LNCAP (cell line): ENCODE measurements around the gene MPG.

Experiments
- CTCF ChIP-seq: fragments of 450-650 bp; IDR thresholded peaks from 2 replicates; pipeline ENCODE4 v1.5.1; 2017; ENCODE audit warnings: mild to moderate bottlenecking

Gene MPG

GRCh38 chr16:74747-75334 is 3.2 kb upstream of the MPG start:
- no peak for TF ChIP-seq CTCF

- TF ChIP-seq CTCF = no peak
Measured at GRCh38 chr16:75580-76501, 2.2 kb upstream of the MPG start.

GRCh38 chr16:76535-77272 is 1.3 kb upstream of the MPG start:
- TF ChIP-seq CTCF = no peak

- TF ChIP-seq CTCF = no peak
Measured at GRCh38 chr16:77273-77806, 685 bp upstream of the MPG start.

- TF ChIP-seq CTCF = no peak
Measured at GRCh38 chr16:78444-79150, 572 bp downstream of the MPG start.

- TF ChIP-seq CTCF = no peak
Measured at GRCh38 chr16:79151-80054, 1.4 kb downstream of the MPG start.
